GM19397 (cell line): ENCODE data around the gene TRAF3IP1.

Source experiments
- ATAC-seq: cut with Tn5 transposase; IDR thresholded peaks from one replicate; pipeline ENCODE4 v1.9.1; 2021; ENCODE audit warnings: mild to moderate bottlenecking, moderate library complexity; ENCODE audit not compliant: unreplicated experiment

Gene TRAF3IP1

GRCh38 chr2:238378230-238379095 lies 58.1 kb downstream of the TRAF3IP1 start:
- ATAC-seq = no peak

GRCh38 chr2:238379096-238379810 lies 58.9 kb downstream of the TRAF3IP1 start:
- ATAC-seq = no peak

- no peak for ATAC-seq
Observed at GRCh38 chr2:238380336-238380735, 60.0 kb downstream of the TRAF3IP1 start.

GRCh38 chr2:238380785-238381184 lies 60.5 kb downstream of the TRAF3IP1 start:
- ATAC-seq = no peak

- no peak for ATAC-seq
Observed at GRCh38 chr2:238381341-238382115, 61.2 kb downstream of the TRAF3IP1 start.

- ATAC-seq = no peak
Observed at GRCh38 chr2:238382381-238382781, 62.1 kb downstream of the TRAF3IP1 start.

GRCh38 chr2:238383135-238383534 lies 62.8 kb downstream of the TRAF3IP1 start:
- ATAC-seq = no peak

- ATAC-seq = no peak
Observed at GRCh38 chr2:238383743-238384380, 63.5 kb downstream of the TRAF3IP1 start.

GRCh38 chr2:238387332-238387731 lies 67.0 kb downstream of the TRAF3IP1 start:
- ATAC-seq = no peak

- ATAC-seq = no peak
Observed at GRCh38 chr2:238388794-238389193, 68.5 kb downstream of the TRAF3IP1 start.

GRCh38 chr2:238389988-238390589 lies 69.8 kb downstream of the TRAF3IP1 start:
- no peak for ATAC-seq

- no peak for ATAC-seq
Observed at GRCh38 chr2:238391042-238391689, 70.8 kb downstream of the TRAF3IP1 start.

GRCh38 chr2:238396663-238397062 lies 76.3 kb downstream of the TRAF3IP1 start:
- ATAC-seq = no peak

GRCh38 chr2:238397356-238397755 lies 77.0 kb downstream of the TRAF3IP1 start:
- no peak for ATAC-seq

- no peak for ATAC-seq
Observed at GRCh38 chr2:238398577-238398976, 78.3 kb downstream of the TRAF3IP1 start.

- ATAC-seq = no peak
Observed at GRCh38 chr2:238399094-238399493, 78.8 kb downstream of the TRAF3IP1 start.

- no peak for ATAC-seq
Observed at GRCh38 chr2:238401551-238401950, 81.2 kb downstream of the TRAF3IP1 start.

- no peak for ATAC-seq
Observed at GRCh38 chr2:238403632-238404405, 83.5 kb downstream of the TRAF3IP1 start.
